ENCODE data around the gene CAMTA2.

Gene CAMTA2

DNA sequence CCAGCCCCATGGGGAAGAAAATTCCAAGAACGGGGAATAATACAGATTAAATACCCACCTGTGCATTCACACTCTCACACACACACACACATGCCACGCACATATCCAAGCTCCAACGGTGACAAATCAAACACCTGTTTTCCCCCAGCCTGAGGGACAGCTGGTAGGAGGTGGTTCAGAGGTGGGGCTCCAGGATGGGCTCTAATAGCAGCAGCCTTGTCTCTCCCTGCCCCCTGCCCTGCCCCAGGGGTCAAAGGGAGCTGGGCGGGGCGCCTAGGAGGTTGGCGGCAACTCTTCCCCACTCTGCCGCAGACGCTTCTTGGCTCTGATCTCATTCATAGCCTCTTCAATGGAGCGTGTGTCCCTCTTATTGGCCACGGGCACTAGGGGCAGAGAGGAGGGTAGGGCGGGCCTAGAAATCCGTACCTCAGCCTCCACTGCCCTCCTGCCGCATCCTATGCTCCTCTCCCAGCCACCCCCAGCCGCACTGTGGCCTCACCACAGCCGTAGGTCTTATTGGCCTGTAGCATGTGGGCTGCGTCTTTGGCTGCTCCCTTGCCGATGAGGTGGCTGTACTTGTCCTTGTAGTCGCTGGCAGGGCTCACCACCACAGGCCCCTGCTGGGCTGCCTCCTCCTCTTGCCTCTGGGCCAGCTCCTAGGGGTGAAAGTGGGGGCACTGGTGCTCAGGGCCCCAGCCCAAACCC is 28.1 kb downstream of the CAMTA2 start:
- Histone ChIP-seq H2BK120ac (ENCODE audit: low read depth, low read length) (no peak overlapping the region), H3K14ac (ENCODE audit: low read length in 2 of 2) (no peak overlapping the region), H3K4ac (ENCODE audit: low read depth in 1 of 2, low read length in 2 of 2) (no peak overlapping the region), H3K4me3 (ENCODE audit: insufficient read depth in 1 of 2, low read depth in 1 of 2, low read length in 2 of 2) (no peak overlapping the region), H3K18ac (ENCODE audit: low read depth in 1 of 2, low read length in 2 of 2) (no peak overlapping the region), H3K9me3 (ENCODE audit: control insufficient read depth, low read length) (no peaks in the 10 kb centered on the region), H3K9ac (ENCODE audit: low read length) (no peak overlapping the region), H3K27ac (ENCODE audit: low read length, poor library complexity, severe bottlenecking) (no peak overlapping the region), H2BK5ac (ENCODE audit: low read depth, low read length, poor library complexity, severe bottlenecking) (no peak overlapping the region), H3K36me3 (ENCODE audit: control insufficient read depth in 1 of 2, insufficient read depth in 2 of 2, low read depth in 1 of 2, low read length in 2 of 2) (peaks cover 29 to 35% of the 10 kb centered on the region in 2 experiments), H2AFZ (ENCODE audit: low read depth, low read length) (no peak overlapping the region), H3K27me3 (ENCODE audit: control insufficient read depth in 1 of 2, insufficient read depth in 1 of 2, low read length in 2 of 2) (no peaks in the 10 kb centered on the region), H2AK5ac (ENCODE audit: low read length, severe bottlenecking) (no peak overlapping the region), H3K4me2 (ENCODE audit: low read length, poor library complexity, severe bottlenecking) (no peak overlapping the region), H2BK15ac (ENCODE audit: low read depth, poor library complexity, severe bottlenecking) (no peak overlapping the region), H3K23ac (ENCODE audit: low read length in 2 of 2) (no peak overlapping the region), H3K4me1 (ENCODE audit: control insufficient read depth, insufficient read depth, low read depth, low read length) (peaks cover 1% of the 10 kb centered on the region), H4K8ac (ENCODE audit: low read length) (no peak overlapping the region), H3K79me1 (replicated peaks; ENCODE audit: low read length, poor library complexity, severe bottlenecking) (peaks cover 17% of the 10 kb centered on the region), H2BK12ac (ENCODE audit: low read length in 2 of 2) (no peak overlapping the region), H4K91ac (ENCODE audit: low read length) (no peak overlapping the region)
- DNase-seq = no peak
- 96% methylated on average over 17 of the region's 18 CpGs for WGBS

DNA sequence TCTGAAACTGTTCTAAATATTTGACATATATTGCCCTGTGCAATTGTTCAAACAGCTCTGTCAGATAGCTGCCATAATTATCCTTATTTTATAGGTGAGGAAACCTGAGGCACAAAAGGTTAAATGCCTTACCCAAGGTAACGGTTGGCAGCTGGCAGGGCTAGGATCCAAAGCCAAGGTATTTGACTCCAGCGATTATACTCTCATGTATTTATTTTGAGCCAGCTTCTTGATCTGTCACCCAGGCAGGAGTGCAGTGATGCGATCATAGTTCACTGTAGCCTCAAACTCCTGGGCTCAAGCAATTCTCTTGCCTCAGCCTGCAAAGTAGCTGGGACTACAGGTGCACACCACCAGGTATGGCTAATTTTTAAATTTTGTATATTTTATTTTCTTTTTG is 29.4 kb downstream of the CAMTA2 start:
- Histone ChIP-seq H3K36me3 (ENCODE audit: control insufficient read depth in 1 of 2, insufficient read depth in 2 of 2, low read depth in 1 of 2, low read length in 2 of 2) (peaks cover 29 to 35% of the 10 kb centered on the region in 2 experiments), H2BK15ac (ENCODE audit: low read depth, poor library complexity, severe bottlenecking) (no peak overlapping the region), H4K91ac (ENCODE audit: low read length) (no peak overlapping the region), H2BK12ac (ENCODE audit: low read length in 2 of 2) (no peak overlapping the region), H2AK5ac (ENCODE audit: low read length, severe bottlenecking) (no peak overlapping the region), H3K14ac (ENCODE audit: low read length in 2 of 2) (no peak overlapping the region), H3K27me3 (ENCODE audit: control insufficient read depth in 1 of 2, insufficient read depth in 1 of 2, low read length in 2 of 2) (no peaks in the 10 kb centered on the region), H2AFZ (ENCODE audit: low read depth, low read length) (no peak overlapping the region), H4K8ac (ENCODE audit: low read length) (no peak overlapping the region), H3K18ac (ENCODE audit: low read depth in 1 of 2, low read length in 2 of 2) (no peak overlapping the region), H3K23ac (ENCODE audit: low read length in 2 of 2) (no peak overlapping the region), H2BK5ac (ENCODE audit: low read depth, low read length, poor library complexity, severe bottlenecking) (no peak overlapping the region), H3K4me2 (ENCODE audit: low read length, poor library complexity, severe bottlenecking) (no peak overlapping the region), H3K9ac (ENCODE audit: low read length) (no peak overlapping the region), H3K27ac (ENCODE audit: low read length, poor library complexity, severe bottlenecking) (no peak overlapping the region), H2BK120ac (ENCODE audit: low read depth, low read length) (no peak overlapping the region), H3K4me1 (ENCODE audit: control insufficient read depth, insufficient read depth, low read depth, low read length) (peaks cover 9% of the 10 kb centered on the region), H3K4ac (ENCODE audit: low read depth in 1 of 2, low read length in 2 of 2) (no peak overlapping the region), H3K79me1 (replicated peaks; ENCODE audit: low read length, poor library complexity, severe bottlenecking) (peaks cover 11% of the 10 kb centered on the region), H3K4me3 (ENCODE audit: insufficient read depth in 1 of 2, low read depth in 1 of 2, low read length in 2 of 2) (no peak overlapping the region), H3K9me3 (ENCODE audit: control insufficient read depth, low read length) (no peaks in the 10 kb centered on the region)
- 99% methylated on average over 3 of the region's 3 CpGs for WGBS
- DNase-seq = no peak

DNA sequence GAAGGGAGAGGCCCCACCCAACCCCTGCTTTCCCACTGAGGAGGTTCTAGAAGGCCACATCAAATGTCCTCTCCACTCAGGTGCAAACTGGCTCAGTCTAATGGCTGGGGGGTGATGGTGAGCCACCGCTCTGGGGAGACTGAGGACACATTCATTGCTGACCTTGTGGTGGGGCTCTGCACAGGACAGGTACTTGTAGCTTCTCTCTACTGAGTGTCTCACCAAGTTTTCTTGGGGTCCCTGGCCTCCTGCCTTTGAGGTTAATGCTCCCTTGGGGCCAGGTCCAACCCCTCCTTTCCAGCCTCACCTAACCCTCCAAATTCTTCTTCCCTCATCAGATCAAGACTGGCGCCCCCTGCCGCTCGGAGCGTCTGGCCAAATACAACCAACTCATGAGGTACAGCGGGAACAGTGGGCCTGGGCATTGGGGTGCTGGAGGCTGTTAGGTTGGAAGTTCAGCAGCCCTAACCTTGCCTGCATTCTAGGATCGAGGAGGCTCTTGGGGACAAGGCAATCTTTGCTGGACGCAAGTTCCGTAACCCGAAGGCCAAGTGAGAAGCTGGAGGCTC is 30.9 kb downstream of the CAMTA2 start:
- H3K27ac ChIP-seq (ENCODE audit: low read length, poor library complexity, severe bottlenecking) = no peak overlapping the region
- DNase-seq = no peak
- H3K9me3 ChIP-seq (ENCODE audit: control insufficient read depth, low read length) = no peaks in the 10 kb centered on the region
- no peak overlapping the region for H4K91ac ChIP-seq (ENCODE audit: low read length)
- H2AFZ ChIP-seq (ENCODE audit: low read depth, low read length) = no peak overlapping the region
- no peak overlapping the region for H2BK12ac ChIP-seq (ENCODE audit: low read length in 2 of 2)
- H4K8ac ChIP-seq (ENCODE audit: low read length) = peak overlapping the region; percentile 56
- no peak overlapping the region for H2BK15ac ChIP-seq (ENCODE audit: low read depth, poor library complexity, severe bottlenecking)
- H2BK5ac ChIP-seq (ENCODE audit: low read depth, low read length, poor library complexity, severe bottlenecking) = no peak overlapping the region
- H3K14ac ChIP-seq (ENCODE audit: low read length in 2 of 2) = no peak overlapping the region
- no peaks in the 10 kb centered on the region for H3K27me3 ChIP-seq (ENCODE audit: control insufficient read depth in 1 of 2, insufficient read depth in 1 of 2, low read length in 2 of 2)
- peaks cover 17% of the 10 kb centered on the region for H3K4me1 ChIP-seq (ENCODE audit: control insufficient read depth, insufficient read depth, low read depth, low read length)
- H2BK120ac ChIP-seq (ENCODE audit: low read depth, low read length) = no peak overlapping the region
- no peak overlapping the region for H3K4me3 ChIP-seq (ENCODE audit: insufficient read depth in 1 of 2, low read depth in 1 of 2, low read length in 2 of 2)
- no peak overlapping the region for H3K4me2 ChIP-seq (ENCODE audit: low read length, poor library complexity, severe bottlenecking)
- H3K23ac ChIP-seq (ENCODE audit: low read length in 2 of 2) = no peak overlapping the region
- H3K36me3 ChIP-seq (ENCODE audit: control insufficient read depth in 1 of 2, insufficient read depth in 2 of 2, low read depth in 1 of 2, low read length in 2 of 2) = peaks cover 27 to 35% of the 10 kb centered on the region in 2 experiments
- 87% methylated on average over 10 of the region's 10 CpGs for WGBS
- H3K18ac ChIP-seq (ENCODE audit: low read depth in 1 of 2, low read length in 2 of 2) = no peak overlapping the region
- no peak overlapping the region for H3K9ac ChIP-seq (ENCODE audit: low read length)
- H2AK5ac ChIP-seq (ENCODE audit: low read length, severe bottlenecking) = no peak overlapping the region
- peaks cover 8% of the 10 kb centered on the region for H3K79me1 ChIP-seq (replicated peaks; ENCODE audit: low read length, poor library complexity, severe bottlenecking)
- no peak overlapping the region for H3K4ac ChIP-seq (ENCODE audit: low read depth in 1 of 2, low read length in 2 of 2)

DNA sequence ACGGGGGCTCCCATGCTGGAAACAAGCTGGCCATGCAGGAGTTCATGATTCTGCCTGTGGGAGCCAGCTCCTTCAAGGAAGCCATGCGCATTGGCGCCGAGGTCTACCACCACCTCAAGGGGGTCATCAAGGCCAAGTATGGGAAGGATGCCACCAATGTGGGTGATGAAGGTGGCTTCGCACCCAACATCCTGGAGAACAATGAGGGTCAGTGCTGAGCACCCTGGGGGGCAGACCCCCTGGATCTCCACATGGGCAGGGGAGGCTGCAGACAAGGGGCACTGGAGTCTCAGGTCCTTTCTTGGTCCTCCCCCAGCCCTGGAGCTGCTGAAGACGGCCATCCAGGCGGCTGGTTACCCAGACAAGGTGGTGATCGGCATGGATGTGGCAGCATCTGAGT is 32.4 kb downstream of the CAMTA2 start:
- H3K27me3 ChIP-seq (ENCODE audit: control insufficient read depth in 1 of 2, insufficient read depth in 1 of 2, low read length in 2 of 2) = no peaks in the 10 kb centered on the region
- H2AK5ac ChIP-seq (ENCODE audit: low read length, severe bottlenecking) = no peak overlapping the region
- no peak overlapping the region for H3K27ac ChIP-seq (ENCODE audit: low read length, poor library complexity, severe bottlenecking)
- no peak overlapping the region for H3K9ac ChIP-seq (ENCODE audit: low read length)
- no peak for DNase-seq
- H4K91ac ChIP-seq (ENCODE audit: low read length) = no peak overlapping the region
- no peak overlapping the region for H3K4me3 ChIP-seq (ENCODE audit: insufficient read depth in 1 of 2, low read depth in 1 of 2, low read length in 2 of 2)
- H3K36me3 ChIP-seq (ENCODE audit: control insufficient read depth in 1 of 2, insufficient read depth in 2 of 2, low read depth in 1 of 2, low read length in 2 of 2) = peaks cover 18 to 28% of the 10 kb centered on the region in 2 experiments
- H2BK12ac ChIP-seq (ENCODE audit: low read length in 2 of 2) = no peak overlapping the region
- no peak overlapping the region for H3K23ac ChIP-seq (ENCODE audit: low read length in 2 of 2)
- 97% methylated on average over 8 of the region's 8 CpGs for WGBS
- H3K14ac ChIP-seq (ENCODE audit: low read length in 2 of 2) = no peak overlapping the region
- peaks cover 30% of the 10 kb centered on the region for H3K4me1 ChIP-seq (ENCODE audit: control insufficient read depth, insufficient read depth, low read depth, low read length)
- no peak overlapping the region for H3K4me2 ChIP-seq (ENCODE audit: low read length, poor library complexity, severe bottlenecking)
- H3K79me1 ChIP-seq (replicated peaks; ENCODE audit: low read length, poor library complexity, severe bottlenecking) = peaks cover 11% of the 10 kb centered on the region
- H4K8ac ChIP-seq (ENCODE audit: low read length) = no peak overlapping the region
- H3K4ac ChIP-seq (ENCODE audit: low read depth in 1 of 2, low read length in 2 of 2) = no peak overlapping the region
- no peak overlapping the region for H3K18ac ChIP-seq (ENCODE audit: low read depth in 1 of 2, low read length in 2 of 2)
- H2BK5ac ChIP-seq (ENCODE audit: low read depth, low read length, poor library complexity, severe bottlenecking) = no peak overlapping the region
- H3K9me3 ChIP-seq (ENCODE audit: control insufficient read depth, low read length) = no peaks in the 10 kb centered on the region
- no peak overlapping the region for H2BK15ac ChIP-seq (ENCODE audit: low read depth, poor library complexity, severe bottlenecking)
- H2AFZ ChIP-seq (ENCODE audit: low read depth, low read length) = no peak overlapping the region
- no peak overlapping the region for H2BK120ac ChIP-seq (ENCODE audit: low read depth, low read length)

All from mesenchymal stem cell (in vitro differentiated cells and primary cell).